ENCODE data around the gene RAP1GDS1.

- TF ChIP-seq, protein P1, sequence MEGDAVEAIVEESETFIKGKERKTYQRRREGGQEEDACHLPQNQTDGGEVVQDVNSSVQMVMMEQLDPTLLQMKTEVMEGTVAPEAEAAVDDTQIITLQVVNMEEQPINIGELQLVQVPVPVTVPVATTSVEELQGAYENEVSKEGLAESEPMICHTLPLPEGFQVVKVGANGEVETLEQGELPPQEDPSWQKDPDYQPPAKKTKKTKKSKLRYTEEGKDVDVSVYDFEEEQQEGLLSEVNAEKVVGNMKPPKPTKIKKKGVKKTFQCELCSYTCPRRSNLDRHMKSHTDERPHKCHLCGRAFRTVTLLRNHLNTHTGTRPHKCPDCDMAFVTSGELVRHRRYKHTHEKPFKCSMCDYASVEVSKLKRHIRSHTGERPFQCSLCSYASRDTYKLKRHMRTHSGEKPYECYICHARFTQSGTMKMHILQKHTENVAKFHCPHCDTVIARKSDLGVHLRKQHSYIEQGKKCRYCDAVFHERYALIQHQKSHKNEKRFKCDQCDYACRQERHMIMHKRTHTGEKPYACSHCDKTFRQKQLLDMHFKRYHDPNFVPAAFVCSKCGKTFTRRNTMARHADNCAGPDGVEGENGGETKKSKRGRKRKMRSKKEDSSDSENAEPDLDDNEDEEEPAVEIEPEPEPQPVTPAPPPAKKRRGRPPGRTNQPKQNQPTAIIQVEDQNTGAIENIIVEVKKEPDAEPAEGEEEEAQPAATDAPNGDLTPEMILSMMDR (IDR thresholded peaks at IDR 0.05; ENCODE audit: low read depth, low read length), result no peak
- TF ChIP-seq, protein P2, sequence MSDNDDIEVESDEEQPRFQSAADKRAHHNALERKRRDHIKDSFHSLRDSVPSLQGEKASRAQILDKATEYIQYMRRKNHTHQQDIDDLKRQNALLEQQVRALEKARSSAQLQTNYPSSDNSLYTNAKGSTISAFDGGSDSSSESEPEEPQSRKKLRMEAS (IDR thresholded peaks at IDR 0.05; ENCODE audit: low read depth, low read length), result no peak
- no peak for TF ChIP-seq POLR2A (IDR thresholded peaks at IDR 0.05; ENCODE audit: extremely low read depth, insufficient read length)
Observed at GRCh38 chr4:98359646-98360045, 98.5 kb downstream of the RAP1GDS1 start.

Data from NB4 (cell line).